ENCODE data around the gene COL4A5. TPM values are rescaled to one million over a fixed set of nuclear protein-coding genes. Genes with fewer than 3 reads are reported as not detected.

Gene COL4A5
- total and polyA plus RNA-seq, 2 of the 8 experiments (the other 6 are each of a cell fraction or from before 2014, with no cell fraction given) = 24.9 to 30.2 TPM

DNA sequence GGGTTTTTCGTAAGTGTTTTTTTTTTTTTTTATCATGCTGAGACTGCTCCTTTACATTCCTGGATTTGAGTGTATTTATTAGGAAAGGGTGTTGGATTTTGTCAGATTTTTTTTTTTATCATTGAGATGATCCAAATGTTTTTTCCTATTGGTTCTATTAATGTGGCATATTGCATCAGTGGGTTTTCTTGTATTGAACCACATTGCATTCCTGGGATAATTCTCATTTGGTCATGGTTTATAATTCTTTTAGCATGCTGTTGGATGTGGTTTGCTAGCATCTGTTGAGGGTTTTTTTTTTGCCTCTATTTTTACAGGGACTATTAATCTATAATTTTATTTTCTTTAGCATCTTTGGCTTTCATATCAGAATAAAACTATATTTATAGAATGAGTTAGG lies 28.8 kb downstream of the COL4A5 start:
- no peak overlapping the region for H3K56ac ChIP-seq (replicated peaks; ENCODE audit: insufficient read length, low read depth, low read length)
- H3K4me2 ChIP-seq (ENCODE audit: insufficient read depth in 1 of 2, low read depth in 2 of 2, low read length in 2 of 2) = no peak overlapping the region
- H3K79me2 ChIP-seq (ENCODE audit: control insufficient read depth in 1 of 2, insufficient read depth in 2 of 2, low read length in 2 of 2) = peaks cover 0 to 34% of the 10 kb centered on the region in 2 experiments; a peak in 2 of 4 replicates
- no peak overlapping the region for H4K91ac ChIP-seq (replicated peaks; ENCODE audit: insufficient read length, low read length)
- H2BK12ac ChIP-seq (ENCODE audit: low read depth, low read length) = no peak overlapping the region
- H2BK5ac ChIP-seq (ENCODE audit: low read depth, low read length) = no peak overlapping the region
- H4K5ac ChIP-seq (ENCODE audit: insufficient read length, low read depth, low read length) = no peak overlapping the region
- no peak overlapping the region for H2AFZ ChIP-seq (ENCODE audit: low read length)
- H3K27ac ChIP-seq (ENCODE audit: low read depth, low read length) = no peak overlapping the region
- no peak overlapping the region for H2AK5ac ChIP-seq (ENCODE audit: low read depth, low read length)
- no peaks in the 10 kb centered on the region for H3K79me1 ChIP-seq (ENCODE audit: low read depth, low read length)
- no peak overlapping the region for H3K14ac ChIP-seq (ENCODE audit: insufficient read length)
- FAIRE-seq (no peak), DNase-seq (ENCODE audit: low read depth in 1 of 2, low spot score in 2 of 2) (no peak)
- no peaks in the 10 kb centered on the region for H3K23me2 ChIP-seq (ENCODE audit: low read depth, low read length)
- H3K4me3 ChIP-seq (ENCODE audit: extremely low read depth in 1 of 4, insufficient read depth in 2 of 4, low read depth in 3 of 4, low read length in 4 of 4) = no peak overlapping the region
- no peak overlapping the region for H3K23ac ChIP-seq (ENCODE audit: insufficient read length)
- no peak overlapping the region for H2BK20ac ChIP-seq (ENCODE audit: low read length)
- H2BK120ac ChIP-seq (replicated peaks; ENCODE audit: low read depth, low read length) = no peak overlapping the region
- H3K27me3 ChIP-seq (replicated peaks in 1 of 4; ENCODE audit: control insufficient read depth in 3 of 4, extremely low read depth in 1 of 4, insufficient read depth in 3 of 4, low read length in 3 of 4) = no peaks in the 10 kb centered on the region
- no peak overlapping the region for H3K9ac ChIP-seq (replicated peaks in 1 of 4; ENCODE audit: extremely low read depth in 1 of 4, low read depth in 3 of 4, low read length in 3 of 4)
- no peak overlapping the region for H3K4ac ChIP-seq (replicated peaks; ENCODE audit: insufficient read length, low read depth, low read length)
- H3K18ac ChIP-seq (ENCODE audit: extremely low read depth, low read length) = no peak overlapping the region
- no peak for TF ChIP-seq SRF (IDR thresholded peaks at IDR 0.05; ENCODE audit: low read depth, low read length)
- no peak for TF ChIP-seq HDAC2 (IDR thresholded peaks at IDR 0.05; ENCODE audit: borderline replicate concordance in 1 of 2, low read depth in 2 of 2, low read length in 2 of 2)
- no peak for TF ChIP-seq NANOG (IDR thresholded peaks at IDR 0.05; ENCODE audit: insufficient read depth, low read depth, low read length, poor library complexity, severe bottlenecking)
- no peak for TF ChIP-seq TAF1 (IDR thresholded peaks at IDR 0.05; ENCODE audit: low read depth, low read length)
- no peak for TF ChIP-seq CBX5 (IDR thresholded peaks at IDR 0.05; ENCODE audit: low read depth, low read length)
- no peak for TF ChIP-seq SP2 (IDR thresholded peaks at IDR 0.05; ENCODE audit: low read length)
- no peak for TF ChIP-seq KDM4A (IDR thresholded peaks at IDR 0.05; ENCODE audit: low read depth, low read length, severe bottlenecking)
- TF ChIP-seq POU5F1 (IDR thresholded peaks at IDR 0.05; ENCODE audit: low read depth, low read length) = no peak
- TF ChIP-seq NRF1 (IDR thresholded peaks at IDR 0.05; ENCODE audit: low read depth, low read length) = no peak
- TF ChIP-seq KDM1A (IDR thresholded peaks at IDR 0.05; ENCODE audit: borderline replicate concordance, low read length) = no peak
- TF ChIP-seq POLR2AphosphoS5 (IDR thresholded peaks at IDR 0.05; ENCODE audit: low read depth, low read length) = no peak
- no peak for TF ChIP-seq JUN (IDR thresholded peaks at IDR 0.05; ENCODE audit: low read depth, low read length)
- TF ChIP-seq RAD21 (IDR thresholded peaks at IDR 0.05 in 1 of 2, conservative IDR thresholded peaks at IDR 0.05 in 1 of 2; ENCODE audit: low read depth in 2 of 2, low read length in 2 of 2) = no peak
- no peaks in the 10 kb centered on the region for H4K20me1 ChIP-seq (replicated peaks in 1 of 2; ENCODE audit: control insufficient read depth in 1 of 2, insufficient read depth in 2 of 2, low read length in 2 of 2)
- ChIA-PET CTCF (ENCODE audit: partially characterized antibody) (no interaction called here), POLR2A (ENCODE audit: partially characterized antibody) (no interaction called here)
- H3K4me1 ChIP-seq (replicated peaks in 1 of 4; ENCODE audit: control insufficient read depth in 3 of 4, insufficient read depth in 4 of 4, low read length in 3 of 4) = no peaks in the 10 kb centered on the region
- H3K36me3 ChIP-seq (ENCODE audit: control insufficient read depth in 2 of 4, insufficient read depth in 4 of 4, low read length in 3 of 4) = no peaks in the 10 kb centered on the region
- 90% methylated on average over 1 of the region's 1 CpG; no CpG with 5 or more reads in 1 of the 2 experiments for WGBS, 2 experiments (ENCODE audit: extremely low coverage in 1 of 2, insufficient coverage in 1 of 2, insufficient read length in 1 of 2, insufficient replicate concordance in 2 of 2, low coverage in 1 of 2, low lambda C conversion rate in 2 of 2, missing lambda C conversion rate in 1 of 2)
- no peaks in the 10 kb centered on the region for H3K9me3 ChIP-seq (ENCODE audit: insufficient read depth in 2 of 2, low read depth in 1 of 2, low read length in 1 of 2)
- no peak overlapping the region for H2BK15ac ChIP-seq (ENCODE audit: low read length)
- H4K8ac ChIP-seq (ENCODE audit: extremely low read depth, insufficient read depth, low read length) = no peak overlapping the region

Measured in H1 (cell line).